ENCODE results near the gene PIGU.
"Not testable (repeated sequence)": the region's sequence is repeated elsewhere in the genome, so short reads cannot be mapped to it uniquely, and the experiment has no call there.

Gene PIGU

GRCh38 chr20:34532756-34533155 lies 144.1 kb downstream of the PIGU start:
- DNase-seq (ENCODE audit: low spot score) = no peak

GRCh38 chr20:34532320-34532719 lies 144.6 kb downstream of the PIGU start:
- DNase-seq (ENCODE audit: low spot score) = no peak

GRCh38 chr20:34531608-34532265 lies 145.2 kb downstream of the PIGU start:
- DNase-seq (ENCODE audit: low spot score) = no peak

GRCh38 chr20:34530342-34530741 lies 146.6 kb downstream of the PIGU start:
- DNase-seq (ENCODE audit: low spot score) = no peak

GRCh38 chr20:34529742-34530141 lies 147.2 kb downstream of the PIGU start:
- no peak for DNase-seq (ENCODE audit: low spot score)

- no peak for DNase-seq (ENCODE audit: low spot score)
These were observed 148.0 kb downstream of the PIGU start for GRCh38 chr20:34528921-34529297.

- DNase-seq (ENCODE audit: low spot score) = no peak
These were observed 149.9 kb downstream of the PIGU start for GRCh38 chr20:34527016-34527415.

GRCh38 chr20:34526466-34526865 lies 150.4 kb downstream of the PIGU start:
- no peak for DNase-seq (ENCODE audit: low spot score)

GRCh38 chr20:34525709-34526416 lies 151.0 kb downstream of the PIGU start:
- DNase-seq (ENCODE audit: low spot score) = no peak

- DNase-seq (ENCODE audit: low spot score) = no peak
These were observed 151.6 kb downstream of the PIGU start for GRCh38 chr20:34525342-34525708.

GRCh38 chr20:34524426-34524825 lies 152.5 kb downstream of the PIGU start:
- DNase-seq (ENCODE audit: low spot score) = no peak

GRCh38 chr20:34522969-34523871 lies 153.7 kb downstream of the PIGU start:
- peak; percentile 36 for DNase-seq (ENCODE audit: low spot score)

- not testable (repeated sequence) for DNase-seq (ENCODE audit: low spot score)
These were observed 157.1 kb downstream of the PIGU start for GRCh38 chr20:34519841-34520240.

GRCh38 chr20:34518863-34519262 lies 158.0 kb downstream of the PIGU start:
- DNase-seq (ENCODE audit: low spot score) = not testable (repeated sequence)

- DNase-seq (ENCODE audit: low spot score) = peak; percentile 41
These were observed 159.8 kb downstream of the PIGU start for GRCh38 chr20:34517114-34517505.

GRCh38 chr20:34516247-34517113 lies 160.4 kb downstream of the PIGU start, which contains the start of gene DYNLRB1:
TSS of gene DYNLRB1 (plus strand) at chr20:34516422. CDS start at chr20:34516459, 37 bp downstream.
- peak; percentile 95 for DNase-seq (ENCODE audit: low spot score)

- DNase-seq (ENCODE audit: low spot score) = peak; percentile 76
These were observed 161.2 kb downstream of the PIGU start for GRCh38 chr20:34515484-34516246.

- DNase-seq (ENCODE audit: low spot score) = no peak
These were observed 161.9 kb downstream of the PIGU start for GRCh38 chr20:34514897-34515483.

GRCh38 chr20:34514034-34514433 lies 162.9 kb downstream of the PIGU start:
- not testable (repeated sequence) for DNase-seq (ENCODE audit: low spot score)

GRCh38 chr20:34512955-34513419 lies 163.9 kb downstream of the PIGU start:
- DNase-seq (ENCODE audit: low spot score) = no peak

Measured in activated CD4-positive, alpha-beta T cell treated with anti-CD3 and anti-CD28 coated beads, Interleukin-2, Interleukin-4, amounts not matched to agents 100 ng/mL and 50 ng/mL, durations not matched to agents 16 hours and 8 hours (primary cell).